IMR-90 (cell line): ENCODE data around the gene TGFA. TPM values are rescaled to one million over a fixed set of nuclear protein-coding genes. Genes with fewer than 3 reads are reported as not detected.

Source experiments
- ATAC-seq: fragments of 200-7000 bp; cut with Tn5 transposase; 2 replicates; pipeline ENCODE4 v1.9.1; 2020; ENCODE audit warnings: low read depth, mild to moderate bottlenecking, moderate library complexity
- BruUV-seq: library from RNA; stranded (reverse); fragments of 400-500 nt; replicated peaks from 2 replicates; lab custom pipeline; 2021; lab: Mats Ljungman, UMichigan
- CTCF ChIA-PET: fragments of 300-600 bp; formaldehyde crosslinking; extraction: SDS; loops from one replicate; lab custom pipeline; 2021; ENCODE audit warnings: antibody characterized with exemption; lab: Yijun Ruan, JAX
- POLR2A ChIA-PET: fragments of 300-600 bp; sonication (Branson Sonifier 250); formaldehyde crosslinking; loops from one replicate; lab custom pipeline; 2022; ENCODE audit warnings: antibody characterized with exemption; ENCODE audit not compliant: unreplicated experiment; lab: Charles Lee
- DNase-seq: peaks from one replicate; pipeline ENCODE4 v3.0.0; 2013
- H2AFZ ChIP-seq: replicated peaks from 2 replicates; pipeline ENCODE3; 2013; ENCODE audit warnings: low read length, mild to moderate bottlenecking; ENCODE audit not compliant: poor library complexity
- H2AK5ac ChIP-seq: 2 replicates; pipeline ENCODE4 v1.6.1; 2013; ENCODE audit warnings: low read depth, low read length, inconsistent platforms
- H2AK9ac ChIP-seq: replicated peaks from 2 replicates; pipeline ENCODE3; 2013; ENCODE audit warnings: mild to moderate bottlenecking, low read depth, low read length, moderate library complexity; ENCODE audit not compliant: poor library complexity
- H2BK120ac ChIP-seq: 2 replicates; pipeline ENCODE4 v1.6.1; 2013; ENCODE audit warnings: low read depth, low read length, inconsistent platforms
- H2BK15ac ChIP-seq: 3 replicates; pipeline ENCODE4 v1.6.1; 2013; ENCODE audit warnings: low read depth, low read length, inconsistent platforms
- H2BK20ac ChIP-seq: 2 replicates; pipeline ENCODE4 v1.6.1; 2013; ENCODE audit warnings: low read depth, mild to moderate bottlenecking, inconsistent platforms, low read length, moderate library complexity
- H2BK5ac ChIP-seq: 2 replicates; pipeline ENCODE4 v1.6.1; 2013; ENCODE audit warnings: mild to moderate bottlenecking, low read depth, low read length, inconsistent platforms; ENCODE audit not compliant: poor library complexity, severe bottlenecking
- H3K14ac ChIP-seq: replicated peaks from 2 replicates; pipeline ENCODE4 v1.6.1; 2013; ENCODE audit warnings: low read depth, low read length, inconsistent platforms
- H3K18ac ChIP-seq: 2 replicates; pipeline ENCODE4 v1.6.1; 2013; ENCODE audit warnings: low read depth, low read length, control low read depth
- H3K23ac ChIP-seq: 2 replicates; pipeline ENCODE4 v1.6.1; 2013; ENCODE audit warnings: low read depth, low read length, inconsistent platforms
- H3K27ac ChIP-seq: 2 replicates; pipeline ENCODE4 v1.5.1; 2013; ENCODE audit warnings: mild to moderate bottlenecking, control low read depth, low read length; ENCODE audit not compliant: insufficient read depth
- H3K27me3 ChIP-seq: 2 replicates; pipeline ENCODE4 v1.6.1; 2013; ENCODE audit warnings: low read length; ENCODE audit not compliant: control insufficient read depth, insufficient read depth
- H3K36me3 ChIP-seq: 2 replicates; pipeline ENCODE4 v1.6.1; 2013; ENCODE audit warnings: low read length, mixed read lengths; ENCODE audit not compliant: control insufficient read depth, insufficient read depth
- H3K4ac ChIP-seq: 2 replicates; pipeline ENCODE4 v1.6.1; 2013; ENCODE audit warnings: low read depth, low read length, inconsistent platforms
- H3K4me1 ChIP-seq: 2 replicates; pipeline ENCODE4 v1.6.1; 2013; ENCODE audit warnings: low read length, mixed read lengths; ENCODE audit not compliant: control insufficient read depth, insufficient read depth
- H3K4me2 ChIP-seq: 2 replicates; pipeline ENCODE4 v1.6.1; 2013; ENCODE audit warnings: low read depth, mild to moderate bottlenecking, control low read depth, low read length, moderate library complexity
- H3K4me3 ChIP-seq: 2 replicates; pipeline ENCODE4 v1.5.1; 2013; ENCODE audit warnings: low read depth, mild to moderate bottlenecking, control low read depth, low read length, moderate library complexity; ENCODE audit not compliant: insufficient read depth
- H3K56ac ChIP-seq: 2 replicates; pipeline ENCODE4 v1.6.1; 2013; ENCODE audit warnings: low read length, inconsistent platforms; ENCODE audit not compliant: insufficient read depth; ENCODE audit errors: extremely low read depth
- H3K79me1 ChIP-seq, 2 experiments: 2 replicates each; pipeline ENCODE4 v1.6.1; 2013; ENCODE audit warnings: low read length in 2 of 2, inconsistent platforms in 1 of 2, low read depth in 1 of 2
- H3K9ac ChIP-seq: 2 replicates; pipeline ENCODE4 v1.6.1; 2013; ENCODE audit warnings: low read depth, low read length, control low read depth
- H3K9me1 ChIP-seq: 2 replicates; pipeline ENCODE4 v1.6.1; 2013; ENCODE audit warnings: low read length, inconsistent platforms; ENCODE audit not compliant: insufficient read depth
- H3K9me3 ChIP-seq: 2 replicates; pipeline ENCODE4 v1.6.1; 2013; ENCODE audit warnings: low read length; ENCODE audit not compliant: control insufficient read depth, insufficient read depth
- H4K20me1 ChIP-seq: 2 replicates; pipeline ENCODE4 v1.6.1; 2013; ENCODE audit warnings: low read length, inconsistent platforms; ENCODE audit not compliant: insufficient read depth
- H4K5ac ChIP-seq: 2 replicates; pipeline ENCODE4 v1.6.1; 2013; ENCODE audit warnings: mild to moderate bottlenecking, low read depth, low read length, control low read depth
- H4K8ac ChIP-seq, 2 experiments: 2 replicates each; pipeline ENCODE4 v1.6.1; 2013; ENCODE audit warnings: low read depth in 2 of 2, low read length in 2 of 2, control low read depth in 1 of 2, inconsistent platforms in 1 of 2
- H4K91ac ChIP-seq: 2 replicates; pipeline ENCODE4 v1.6.1; 2013; ENCODE audit warnings: low read depth, low read length, inconsistent platforms; ENCODE audit not compliant: insufficient read depth
- CEBPB ChIP-seq: IDR thresholded peaks from 2 replicates; pipeline ENCODE4 v1.6.1; 2012; ENCODE audit warnings: low read depth, low read length, improper control_type of control experiment
- CHD1 ChIP-seq: IDR thresholded peaks from 2 replicates; pipeline ENCODE4 v1.6.1; 2012; ENCODE audit warnings: low read depth, low read length, improper control_type of control experiment
- ELK1 ChIP-seq: fragments of 150-350 bp; IDR thresholded peaks from 2 replicates; pipeline ENCODE4 v1.6.1; 2016; ENCODE audit warnings: low read depth, mild to moderate bottlenecking, low read length, moderate library complexity, borderline replicate concordance
- FOS ChIP-seq: fragments of 150-350 bp; IDR thresholded peaks from 2 replicates; pipeline ENCODE4 v1.6.1; 2016; ENCODE audit warnings: low read depth, low read length
- MAFK ChIP-seq: IDR thresholded peaks from 2 replicates; pipeline ENCODE4 v1.6.1; 2012; ENCODE audit warnings: low read depth, low read length, improper control_type of control experiment
- MAZ ChIP-seq: IDR thresholded peaks from 2 replicates; pipeline ENCODE4 v1.6.1; 2012; ENCODE audit warnings: low read depth, mild to moderate bottlenecking, low read length, improper control_type of control experiment, moderate library complexity, borderline replicate concordance
- MXI1 ChIP-seq: IDR thresholded peaks from 2 replicates; pipeline ENCODE4 v1.6.1; 2012; ENCODE audit warnings: low read depth, mild to moderate bottlenecking, low read length, moderate library complexity, borderline replicate concordance
- POLR2A ChIP-seq: IDR thresholded peaks from 2 replicates; pipeline ENCODE4 v1.6.1; 2012; ENCODE audit warnings: mild to moderate bottlenecking, low read depth, low read length
- RCOR1 ChIP-seq: IDR thresholded peaks from 2 replicates; pipeline ENCODE4 v1.6.1; 2012; ENCODE audit warnings: mild to moderate bottlenecking, low read length, improper control_type of control experiment; ENCODE audit not compliant: insufficient replicate concordance
- RFX5 ChIP-seq: IDR thresholded peaks from 2 replicates; pipeline ENCODE4 v1.8.0; 2012; ENCODE audit warnings: low read depth, mild to moderate bottlenecking, low read length, moderate library complexity
- SMC3 ChIP-seq: fragments of 150-350 bp; IDR thresholded peaks from 2 replicates; pipeline ENCODE4 v1.6.1; 2016; ENCODE audit warnings: low read depth, mild to moderate bottlenecking, antibody characterized with exemption, low read length, moderate library complexity
- WGBS, 2 experiments: methylation state at CpG; one replicate each; pipeline versions ENCODE4 v1.1.5 to v1.1.7; 2013; ENCODE audit warnings: missing lambda C conversion rate in 2 of 2; ENCODE audit not compliant: insufficient read length in 1 of 2; ENCODE audit errors: extremely low coverage in 2 of 2; 5-methylcytosine and 5-hydroxymethylcytosine counted together
- dilution Hi-C: fragments of 300-500 bp; cut with HindIII; formaldehyde crosslinking; loops from one replicate; pipeline ENCODE4 v1.14.3; 2018; ENCODE audit warnings: low sequenced_read_pairs; ENCODE audit not compliant: unreplicated experiment
- in situ Hi-C: fragments of 300-500 bp; cut with MboI; formaldehyde crosslinking; loops from 3 replicates; pipeline ENCODE4 v1.14.3; 2019; ENCODE audit warnings: low sequenced_read_pairs, inconsistent platforms, mixed read lengths
- intact Hi-C: fragments of 100-400 bp; cut with micrococcal nuclease; formaldehyde crosslinking; loops from 2 replicates; pipeline ENCODE4 v1.10.0; 2022
- polyA plus RNA-seq, 3 experiments: library from polyadenylated mRNA; depleted of rRNA; stranded (reverse); fragments of >200 nt; gene quantifications; 2 replicates each; pipeline ENCODE4 v1.2.3, GENCODE V29; 2012; ENCODE audit warnings: low replicate concordance in 1 of 3
- total RNA-seq: library from RNA; depleted of rRNA; stranded (reverse); fragments of >200 nt; gene quantifications from 2 replicates; pipeline ENCODE4 v1.2.3, GENCODE V29; 2012
- TF ChIP-seq, protein P1 (sequence below): conservative IDR thresholded peaks from 2 replicates; pipeline ENCODE4 v1.5.1; 2012; ENCODE audit warnings: mild to moderate bottlenecking, low read depth, low read length, improper control_type of control experiment

Gene TGFA
- total and polyA plus RNA-seq, 2 of the 4 experiments (the other 2 are of a cell fraction), result not detected

DNA sequence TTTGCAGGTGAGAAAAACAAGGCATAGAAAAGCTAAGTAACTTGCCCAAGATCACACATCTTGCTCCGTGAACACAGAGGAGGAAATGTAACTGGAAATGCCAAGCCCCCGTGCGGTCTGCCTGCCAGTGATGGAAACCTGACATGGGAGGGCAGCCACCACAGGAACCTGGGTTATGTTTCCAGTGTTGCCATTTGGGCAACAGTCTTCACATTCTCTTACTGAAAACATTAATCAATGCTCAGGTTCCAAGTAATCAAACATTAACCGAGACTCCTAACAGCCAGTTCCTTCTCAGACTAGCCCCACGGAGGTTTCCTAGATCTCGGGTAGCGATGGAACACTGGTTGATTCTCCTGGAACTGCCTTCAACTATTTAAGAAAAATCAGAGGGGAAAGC is 2.5 kb downstream of the TGFA start:
- WGBS, 2 experiments, result 33% methylated on average over 1 of the region's 7 CpGs; no CpG with 5 or more reads in 1 of the 2 experiments
- no peaks in the 10 kb centered on the region for H3K79me1 ChIP-seq
- H4K91ac ChIP-seq, result no peak overlapping the region
- no peak overlapping the region for H3K4ac ChIP-seq
- ATAC-seq, result no peak
- H3K36me3 ChIP-seq, result no peaks in the 10 kb centered on the region
- no peak overlapping the region for H3K18ac ChIP-seq
- in situ Hi-C loops (no loop called here), dilution Hi-C loops (no loop called here), intact Hi-C loops (no loop called here)
- no peak overlapping the region for H3K56ac ChIP-seq
- 0 out of 2 replicates have a peak, but pooled peaks cover 3% of the 10 kb centered on the region for H3K4me1 ChIP-seq
- H3K4me2 ChIP-seq, result no peak overlapping the region
- no TSS peak for BruUV-seq
- H3K14ac ChIP-seq, result no peak overlapping the region
- H4K8ac ChIP-seq, result no peak overlapping the region
- H3K23ac ChIP-seq, result no peak overlapping the region
- H4K5ac ChIP-seq, result no peak overlapping the region
- no peak overlapping the region for H2AK9ac ChIP-seq
- H3K27me3 ChIP-seq, result peaks cover 41% of the 10 kb centered on the region
- H3K9ac ChIP-seq, result no peak overlapping the region
- ChIA-PET POLR2A (no interaction called here), CTCF (interaction anchor here (0.6 kb wide), 1 partner anchor 391 kb away, joined by 3 read pairs; no protein-coding TSS in a partner anchor)
- no peak overlapping the region for H2BK15ac ChIP-seq
- no peaks in the 10 kb centered on the region for H4K20me1 ChIP-seq
- no peaks in the 10 kb centered on the region for H3K9me1 ChIP-seq
- H2BK120ac ChIP-seq, result no peak overlapping the region
- H3K4me3 ChIP-seq, result no peak overlapping the region
- no peaks in the 10 kb centered on the region for H3K9me3 ChIP-seq
- no peak overlapping the region for H3K27ac ChIP-seq
- no peak for DNase-seq
- H2AFZ ChIP-seq, result no peak overlapping the region
- no peak overlapping the region for H2AK5ac ChIP-seq
- no peak for TF ChIP-seq RCOR1
- TF ChIP-seq SMC3, result no peak
- no peak for TF ChIP-seq POLR2A
- no peak for TF ChIP-seq CEBPB
- no peak for TF ChIP-seq MAFK
- no peak for TF ChIP-seq ELK1
- TF ChIP-seq, protein P1, sequence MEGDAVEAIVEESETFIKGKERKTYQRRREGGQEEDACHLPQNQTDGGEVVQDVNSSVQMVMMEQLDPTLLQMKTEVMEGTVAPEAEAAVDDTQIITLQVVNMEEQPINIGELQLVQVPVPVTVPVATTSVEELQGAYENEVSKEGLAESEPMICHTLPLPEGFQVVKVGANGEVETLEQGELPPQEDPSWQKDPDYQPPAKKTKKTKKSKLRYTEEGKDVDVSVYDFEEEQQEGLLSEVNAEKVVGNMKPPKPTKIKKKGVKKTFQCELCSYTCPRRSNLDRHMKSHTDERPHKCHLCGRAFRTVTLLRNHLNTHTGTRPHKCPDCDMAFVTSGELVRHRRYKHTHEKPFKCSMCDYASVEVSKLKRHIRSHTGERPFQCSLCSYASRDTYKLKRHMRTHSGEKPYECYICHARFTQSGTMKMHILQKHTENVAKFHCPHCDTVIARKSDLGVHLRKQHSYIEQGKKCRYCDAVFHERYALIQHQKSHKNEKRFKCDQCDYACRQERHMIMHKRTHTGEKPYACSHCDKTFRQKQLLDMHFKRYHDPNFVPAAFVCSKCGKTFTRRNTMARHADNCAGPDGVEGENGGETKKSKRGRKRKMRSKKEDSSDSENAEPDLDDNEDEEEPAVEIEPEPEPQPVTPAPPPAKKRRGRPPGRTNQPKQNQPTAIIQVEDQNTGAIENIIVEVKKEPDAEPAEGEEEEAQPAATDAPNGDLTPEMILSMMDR, result no peak
- TF ChIP-seq RFX5, result no peak
- no peak for TF ChIP-seq MAZ
- no peak for TF ChIP-seq MXI1
- no peak for TF ChIP-seq FOS
- TF ChIP-seq CHD1, result no peak
- no peak overlapping the region for H2BK20ac ChIP-seq
- H2BK5ac ChIP-seq, result no peak overlapping the region
